Activated CD8-positive, alpha-beta T cell treated with anti-CD3 and anti-CD28 coated beads, Interleukin-2, amount 10 ng/mL, durations not matched to agents 7 days and 5 days (primary cell): ENCODE measurements around the gene PROCA1. TPM values are rescaled to one million over a fixed set of nuclear protein-coding genes. Genes with fewer than 3 reads are reported as not detected.

ENCODE experiments used
- ATAC-seq: fragments of 150-1000 bp; cut with Tn5 transposase; one replicate; pipeline ENCODE4 v1.10.0; 2021; ENCODE audit warnings: moderate library complexity
- CTCF ChIA-PET: fragments of 350-600 bp; sonication (Branson Sonifier 250); formaldehyde crosslinking; loops from one replicate; lab custom pipeline; 2021; ENCODE audit warnings: antibody characterized with exemption; lab: Charles Lee
- POLR2A ChIA-PET: fragments of 350-600 bp; sonication (Branson Sonifier 250); formaldehyde crosslinking; loops from one replicate; lab custom pipeline; 2021; ENCODE audit warnings: antibody characterized with exemption; lab: Charles Lee
- DNase-seq: peaks from one replicate; pipeline ENCODE4 v3.0.0-alpha.2; 2020
- H3K27ac Mint-ChIP-seq: one replicate; pipeline ENCODE4 v1.8.0; 2021; ENCODE audit warnings: mild to moderate bottlenecking, mixed read lengths
- H3K27me3 Mint-ChIP-seq: one replicate; pipeline ENCODE4 v1.8.0; 2021; ENCODE audit warnings: low read depth, mixed read lengths
- H3K36me3 Mint-ChIP-seq: one replicate; pipeline ENCODE4 v1.8.0; 2021; ENCODE audit warnings: low read depth, mixed read lengths
- H3K4me1 Mint-ChIP-seq: one replicate; pipeline ENCODE4 v1.8.0; 2021; ENCODE audit warnings: low read depth, mixed read lengths
- H3K4me3 Mint-ChIP-seq: one replicate; pipeline ENCODE4 v1.8.0; 2021; ENCODE audit warnings: mild to moderate bottlenecking, mixed read lengths
- H3K9me3 Mint-ChIP-seq: one replicate; pipeline ENCODE4 v1.8.0; 2022; ENCODE audit warnings: mixed read lengths; ENCODE audit not compliant: insufficient read depth
- total RNA-seq, 2 experiments: library from RNA; stranded (reverse); gene quantifications; one replicate each; pipeline ENCODE4 v1.2.3, GENCODE V29; 2021

PROCA1 gene
- total RNA-seq, 2 experiments from 2014 or later, result 5.3 to 6.1 TPM

GRCh38 chr17:28734712-28735241 is 23.1 kb upstream of the PROCA1 start:
- peaks cover 59% of the 10 kb centered on the region for H3K4me1 Mint-ChIP-seq
- H3K9me3 Mint-ChIP-seq, result peaks cover 2% of the 10 kb centered on the region
- ChIA-PET CTCF (interaction anchor here (1.5 to 1.7 kb wide), 2 partner anchors 8 to 15 kb away, joined by 7 to 15 read pairs; partner anchors contain the start of gene TLCD1), POLR2A (interaction anchor here (1.1 to 1.5 kb wide), 2 partner anchors 10 to 15 kb away, joined by 3 to 5 read pairs; partner anchors contain the start of gene RPL23A)
- H3K36me3 Mint-ChIP-seq, result peaks cover 15% of the 10 kb centered on the region
- H3K27ac Mint-ChIP-seq, result peak overlapping the region; percentile 11
- no peak overlapping the region for H3K4me3 Mint-ChIP-seq
- DNase-seq (no peak), ATAC-seq (no peak)
- no peaks in the 10 kb centered on the region for H3K27me3 Mint-ChIP-seq

- ChIA-PET CTCF (interaction anchor here (1.2 to 1.5 kb wide), 2 partner anchors 18 to 30 kb away, joined by 3 to 6 read pairs; no protein-coding TSS in a partner anchor), POLR2A (interaction anchor here (0.6 kb wide), 1 partner anchor 23 kb away, joined by 3 read pairs; no protein-coding TSS in a partner anchor)
- H3K36me3 Mint-ChIP-seq, result peaks cover 8% of the 10 kb centered on the region
- H3K4me3 Mint-ChIP-seq, result no peak overlapping the region
- peaks cover 55% of the 10 kb centered on the region for H3K4me1 Mint-ChIP-seq
- DNase-seq (no peak), ATAC-seq (no peak)
- H3K27me3 Mint-ChIP-seq, result no peaks in the 10 kb centered on the region
- no peaks in the 10 kb centered on the region for H3K9me3 Mint-ChIP-seq
- no peak overlapping the region for H3K27ac Mint-ChIP-seq
Observed at GRCh38 chr17:28733346-28733745, 21.7 kb upstream of the PROCA1 start.

GRCh38 chr17:28729950-28730330 is 18.3 kb upstream of the PROCA1 start:
- peak overlapping the region; percentile 70 for H3K27ac Mint-ChIP-seq

GRCh38 chr17:28728364-28729200 is 16.9 kb upstream of the PROCA1 start, which contains the start of gene NEK8:
Gene NEK8, plus strand, starts transcription at chr17:28728788. Its CDS starts 26 bp downstream, at chr17:28728814.
- peak; percentile 98 for DNase-seq
- no peaks in the 10 kb centered on the region for H3K9me3 Mint-ChIP-seq
- ATAC-seq, result peak; percentile 48
- ChIA-PET CTCF (interaction anchor here (0.7 to 8.3 kb wide), 28 partner anchors 9 to 388 kb away, joined by 3 to 736 read pairs (median 16); partner anchors contain the start of genes BLTP2, DHRS13, FAM222B and FLOT2), POLR2A (interaction anchor here (0.6 to 7.3 kb wide), 15 partner anchors 9 to 387 kb away, joined by 3 to 212 read pairs (median 8); partner anchors contain the start of genes BLTP2, DHRS13, FAM222B and FLOT2)
- H3K27ac Mint-ChIP-seq, result peak within 1 kb of the TSS; percentile 99
- H3K4me1 Mint-ChIP-seq, result peaks cover 51% of the 10 kb centered on the region
- peaks cover 23% of the 10 kb centered on the region for H3K36me3 Mint-ChIP-seq
- H3K4me3 Mint-ChIP-seq, result peak within 1 kb of the TSS; percentile 94
- no peaks in the 10 kb centered on the region for H3K27me3 Mint-ChIP-seq

More at GRCh38 chr17:28729950-28730330, 18.3 kb upstream of the PROCA1 start:
- Mint-ChIP-seq H3K27me3 (no peaks in the 10 kb centered on the region), H3K36me3 (peaks cover 10% of the 10 kb centered on the region), H3K4me1 (peaks cover 49% of the 10 kb centered on the region), H3K9me3 (no peaks in the 10 kb centered on the region), H3K4me3 (no peak overlapping the region)
- DNase-seq (no peak), ATAC-seq (no peak)
- POLR2A ChIA-PET, result interaction anchor here (1.4 to 7.3 kb wide), 2 partner anchors 17 to 219 kb away, joined by 4 to 212 read pairs; partner anchors contain the start of gene TRAF4
- CTCF ChIA-PET, result interaction anchor here (1.5 to 8.3 kb wide), 2 partner anchors 17 to 34 kb away, joined by 9 to 736 read pairs; partner anchors contain the start of gene TRAF4

GRCh38 chr17:28726627-28727491 is 15.2 kb upstream of the PROCA1 start:
- peak; percentile 95 for DNase-seq
- peak; percentile 55 for ATAC-seq
- ChIA-PET CTCF (interaction anchor here (0.6 to 8.3 kb wide), 68 partner anchors 8 to 419 kb away, joined by 3 to 736 read pairs (median 6); partner anchors contain the start of genes BLTP2, DHRS13, FAM222B and FLOT2), POLR2A (interaction anchor here (0.5 to 7.3 kb wide), 18 partner anchors 7 to 225 kb away, joined by 3 to 212 read pairs (median 7); partner anchors contain the start of genes DHRS13, FAM222B, FLOT2 and PHF12)
- peaks cover 39% of the 10 kb centered on the region for H3K36me3 Mint-ChIP-seq
- H3K4me1 Mint-ChIP-seq, result peaks cover 60% of the 10 kb centered on the region
- H3K27me3 Mint-ChIP-seq, result no peaks in the 10 kb centered on the region
- peak overlapping the region; percentile 94 for H3K4me3 Mint-ChIP-seq
- peak overlapping the region; percentile 99 for H3K27ac Mint-ChIP-seq
- no peaks in the 10 kb centered on the region for H3K9me3 Mint-ChIP-seq

- Mint-ChIP-seq H3K27me3 (no peaks in the 10 kb centered on the region), H3K27ac (peak within 1 kb of the TSS; percentile 99), H3K4me3 (peak within 1 kb of the TSS; percentile 94), H3K36me3 (peaks cover 45% of the 10 kb centered on the region), H3K9me3 (no peaks in the 10 kb centered on the region), H3K4me1 (peaks cover 67% of the 10 kb centered on the region)
- ChIA-PET CTCF (interaction anchor here (0.6 to 8.3 kb wide), 56 partner anchors 9 to 414 kb away, joined by 3 to 736 read pairs (median 8); partner anchors contain the start of genes BLTP2, DHRS13, FAM222B and FLOT2), POLR2A (interaction anchor here (0.6 to 7.3 kb wide), 14 partner anchors 11 to 226 kb away, joined by 3 to 212 read pairs (median 8); partner anchors contain the start of genes DHRS13, FAM222B, FLOT2 and PHF12)
- ATAC-seq (peak; percentile 64), DNase-seq (peak; percentile 86)
Observed at GRCh38 chr17:28726226-28726626, 14.5 kb upstream of the PROCA1 start, which contains the start of gene TLCD1. Gene TLCD1, minus strand, starts transcription at chr17:28726233. Its CDS starts 136 bp downstream, at chr17:28726097.

- Mint-ChIP-seq H3K4me1 (peaks cover 72% of the 10 kb centered on the region), H3K4me3 (peak overlapping the region; percentile 86), H3K36me3 (peaks cover 50% of the 10 kb centered on the region), H3K9me3 (no peaks in the 10 kb centered on the region), H3K27ac (peak overlapping the region; percentile 91), H3K27me3 (no peaks in the 10 kb centered on the region)
- DNase-seq, result no peak
- ATAC-seq, result no peak
- POLR2A ChIA-PET, result interaction anchor here (0.6 to 7.3 kb wide), 8 partner anchors 10 to 227 kb away, joined by 3 to 212 read pairs (median 8); partner anchors contain the start of genes BLTP2, FAM222B, FLOT2 and PHF12
- CTCF ChIA-PET, result interaction anchor here (0.5 to 8.3 kb wide), 42 partner anchors 10 to 391 kb away, joined by 3 to 736 read pairs (median 14); partner anchors contain the start of genes BLTP2, DHRS13, FAM222B and FLOT2
Observed at GRCh38 chr17:28725660-28726225, 14.1 kb upstream of the PROCA1 start.

- peaks cover 55% of the 10 kb centered on the region for H3K36me3 Mint-ChIP-seq
- peaks cover 74% of the 10 kb centered on the region for H3K4me1 Mint-ChIP-seq
- H3K27ac Mint-ChIP-seq, result peak overlapping the region; percentile 91
- no peaks in the 10 kb centered on the region for H3K27me3 Mint-ChIP-seq
- POLR2A ChIA-PET, result interaction anchor here (0.6 to 7.3 kb wide), 7 partner anchors 10 to 173 kb away, joined by 3 to 212 read pairs (median 6); partner anchors contain the start of genes BLTP2, FAM222B, FLOT2 and TRAF4
- CTCF ChIA-PET, result interaction anchor here (0.5 to 8.3 kb wide), 11 partner anchors 14 to 391 kb away, joined by 3 to 736 read pairs (median 13); partner anchors contain the start of genes DHRS13, FLOT2, PHF12 and PROCA1
- H3K9me3 Mint-ChIP-seq, result no peaks in the 10 kb centered on the region
- peak overlapping the region; percentile 86 for H3K4me3 Mint-ChIP-seq
- DNase-seq (peak; percentile 41), ATAC-seq (no peak)
Observed at GRCh38 chr17:28725166-28725659, 13.5 kb upstream of the PROCA1 start.

GRCh38 chr17:28724500-28725165 is 12.9 kb upstream of the PROCA1 start:
- no peak for DNase-seq
- CTCF ChIA-PET, result interaction anchor here (1.0 to 8.3 kb wide), 6 partner anchors 22 to 392 kb away, joined by 3 to 736 read pairs (median 4); partner anchors contain the start of genes DHRS13, PHF12 and TRAF4
- POLR2A ChIA-PET, result interaction anchor here (0.6 to 7.3 kb wide), 4 partner anchors 11 to 118 kb away, joined by 3 to 212 read pairs (median 10); partner anchors contain the start of genes BLTP2, FAM222B and TRAF4

More at GRCh38 chr17:28724500-28725165, 12.9 kb upstream of the PROCA1 start:
- Mint-ChIP-seq H3K4me1 (peaks cover 71% of the 10 kb centered on the region), H3K9me3 (no peaks in the 10 kb centered on the region), H3K27ac (peak overlapping the region; percentile 91), H3K36me3 (peaks cover 60% of the 10 kb centered on the region), H3K4me3 (peak overlapping the region; percentile 86), H3K27me3 (no peaks in the 10 kb centered on the region)
- no peak for ATAC-seq
